GM12878 (cell line): ENCODE measurements around the gene ZNF570. TPM values are rescaled to one million over a fixed set of nuclear protein-coding genes. Genes with fewer than 3 reads are reported as not detected.

ENCODE experiments used
- ATAC-seq: fragments of 200-7000 bp; cut with Tn5 transposase; 3 replicates; pipeline ENCODE4 v1.9.1; 2020; ENCODE audit warnings: mild to moderate bottlenecking, moderate library complexity
- BruUV-seq: library from RNA; stranded (reverse); fragments of 400-500 nt; replicated peaks from 2 replicates; lab custom pipeline; 2021; lab: Mats Ljungman, UMichigan
- CTCF ChIA-PET: fragments of 300-600 bp; sonication (Branson Sonifier 250); formaldehyde crosslinking; extraction: SDS; loops from one replicate; lab custom pipeline; 2021; ENCODE audit warnings: inconsistent platforms; lab: Yijun Ruan, JAX
- POLR2A ChIA-PET: fragments of 350-600 bp; formaldehyde crosslinking; extraction: SDS; loops from one replicate; lab custom pipeline; 2021; ENCODE audit warnings: inconsistent platforms; lab: Charles Lee
- RAD21 ChIA-PET: fragments of 300-600 bp; sonication (Branson Sonifier 250); formaldehyde crosslinking; loops from one replicate; lab custom pipeline; 2023; ENCODE audit warnings: antibody characterized with exemption; ENCODE audit not compliant: unreplicated experiment; lab: Charles Lee
- SMC1A ChIA-PET: fragments of 300-600 bp; sonication (Branson Sonifier 250); formaldehyde crosslinking; loops from one replicate; lab custom pipeline; 2023; ENCODE audit not compliant: unreplicated experiment, uncharacterized antibody; lab: Charles Lee
- DNase-seq: peaks from one replicate; pipeline ENCODE4 v3.0.0-alpha.2; 2011; ENCODE audit warnings: low read depth, low spot score
- FAIRE-seq: peaks from 3 replicates; lab custom pipeline; 2011; peaks lifted over from hg19 to GRCh38; lab: Jason Lieb, UNC
- H2AFZ ChIP-seq: 2 replicates; pipeline ENCODE4 v1.6.0; 2011; ENCODE audit warnings: low read depth, low read length, control low read depth; ENCODE audit not compliant: control insufficient read depth
- H3K27ac ChIP-seq: 2 replicates; pipeline ENCODE4 v1.5.1; 2011; ENCODE audit warnings: control low read depth; ENCODE audit not compliant: control insufficient read depth, insufficient read depth
- H3K27me3 ChIP-seq, 2 experiments: replicated peaks in 1 of 2; 2 replicates each; pipeline versions ENCODE4 v1.6.0 to v1.6.1; 2011; ENCODE audit warnings: low read length in 1 of 2; ENCODE audit not compliant: control insufficient read depth in 2 of 2, insufficient read depth in 2 of 2
- H3K36me3 ChIP-seq, 2 experiments: 2 replicates each; pipeline ENCODE4 v1.5.1; 2011; ENCODE audit warnings: low read length in 1 of 2; ENCODE audit not compliant: control insufficient read depth in 2 of 2, insufficient read depth in 2 of 2
- H3K4me1 ChIP-seq: 2 replicates; pipeline ENCODE4 v1.6.1; 2011; ENCODE audit warnings: mild to moderate bottlenecking, low read length, moderate library complexity, mixed read lengths; ENCODE audit not compliant: control insufficient read depth, insufficient read depth
- H3K4me2 ChIP-seq: 2 replicates; pipeline ENCODE4 v1.6.0; 2011; ENCODE audit warnings: control low read depth; ENCODE audit not compliant: control insufficient read depth, insufficient read depth
- H3K4me3 ChIP-seq: fragments of 200-600 bp; sonication (generic); 2 replicates; pipeline ENCODE4 v1.5.1; 2016
- H3K79me2 ChIP-seq: 2 replicates; pipeline ENCODE4 v1.6.0; 2011; ENCODE audit warnings: low read length; ENCODE audit not compliant: control insufficient read depth, insufficient read depth
- H3K9ac ChIP-seq: 2 replicates; pipeline ENCODE4 v1.8.0; 2011; ENCODE audit warnings: low read length, control low read depth, mixed read lengths; ENCODE audit not compliant: control insufficient read depth, insufficient read depth
- H3K9me3 ChIP-seq: replicated peaks from 3 replicates; pipeline ENCODE4 v1.5.1; 2011; ENCODE audit warnings: mild to moderate bottlenecking, low read length; ENCODE audit not compliant: control insufficient read depth, insufficient read depth
- H4K20me1 ChIP-seq: 2 replicates; pipeline ENCODE4 v1.6.0; 2011; ENCODE audit not compliant: control insufficient read depth, insufficient read depth
- BCL11A ChIP-seq: IDR thresholded peaks from 2 replicates; pipeline ENCODE4 v1.6.1; 2011; ENCODE audit warnings: low read depth, low read length
- CBX5 ChIP-seq: sonication (generic); IDR thresholded peaks from 2 replicates; pipeline ENCODE4 v1.6.1; 2016; ENCODE audit warnings: low read depth, moderate library complexity, mild to moderate bottlenecking, inconsistent platforms
- CHD1 ChIP-seq: IDR thresholded peaks from 2 replicates; pipeline ENCODE4 v1.6.1; 2012; ENCODE audit warnings: low read depth, low read length, improper control_type of control experiment
- PAX8 ChIP-seq: fragments of 450-650 bp; IDR thresholded peaks from 2 replicates; pipeline ENCODE4 v1.6.1; 2017; ENCODE audit warnings: mild to moderate bottlenecking, moderate library complexity
- ZNF274 ChIP-seq: IDR thresholded peaks from one replicate; pipeline ENCODE4 v1.8.0; 2011; ENCODE audit not compliant: insufficient read length, insufficient read depth
- WGBS: methylation state at CpG from one replicate; pipeline ENCODE4 v1.1.6; 2016; ENCODE audit warnings: low lambda C conversion rate; ENCODE audit not compliant: insufficient replicate concordance, insufficient coverage; ENCODE audit errors: missing lambda C conversion rate; 5-methylcytosine and 5-hydroxymethylcytosine counted together
- in situ Hi-C: fragments of 300-500 bp; cut with MboI; formaldehyde crosslinking; loops from 9 replicates; pipeline ENCODE4 v1.14.3; 2018; ENCODE audit warnings: mixed read lengths
- intact Hi-C: fragments of 100-400 bp; cut with micrococcal nuclease; formaldehyde crosslinking; loops from one replicate; pipeline ENCODE4 v1.14.2; 2022; ENCODE audit not compliant: unreplicated experiment
- polyA plus RNA-seq, 11 experiments: library from polyadenylated mRNA; depleted of rRNA in 4 of 11; unstranded in 6 of 11; stranded (reverse) in 5 of 11; fragments of >200 nt; fragmentation: Nextera tagmentation in 4 of 11; fragmentation: Illumina TruSeq in 1 of 11; extraction: Ambion mirVana in 4 of 11; extraction: Trizol in 1 of 11; gene quantifications; 1 replicate in 1 of 11; 2 replicates in 10 of 11; pipeline versions ENCODE4 v1.2.1 to v1.2.3, GENCODE V29; 2011 to 2016; ENCODE audit warnings: inconsistent platforms in 2 of 11, missing spikeins in 2 of 11, low read depth in 1 of 11
- total RNA-seq, 4 experiments: library from RNA; depleted of rRNA in 3 of 4; stranded (reverse); fragments of >200 nt in 3 of 4; fragmentation: Illumina TruSeq in 1 of 4; extraction: Trizol in 1 of 4; gene quantifications; 2 replicates each; pipeline versions ENCODE4 v1.2.1 to v1.2.3, GENCODE V29; 2013 to 2021

ZNF570 gene
- total and polyA plus RNA-seq, 10 of the 15 experiments (the other 5 are each of a cell fraction or from before 2014, with no cell fraction given) = 0.25 to 3.6 (median 1.7) TPM

- no peaks in the 10 kb centered on the region for H3K79me2 ChIP-seq
- SMC1A ChIA-PET = no interaction called here
- no peak overlapping the region for H3K4me3 ChIP-seq
- no peak overlapping the region for H3K9ac ChIP-seq
- no peaks in the 10 kb centered on the region for H3K27me3 ChIP-seq
- POLR2A ChIA-PET = no interaction called here
- ATAC-seq = no peak
- H4K20me1 ChIP-seq = no peaks in the 10 kb centered on the region
- BruUV-seq = no TSS peak
- no peak overlapping the region for H3K4me2 ChIP-seq
- TF ChIP-seq CHD1 = no peak
- TF ChIP-seq CBX5 = 0 out of 2 replicates have a peak, but pooled peaks have one; percentile 37
- no peak for TF ChIP-seq BCL11A
- peak; percentile 76 for TF ChIP-seq ZNF274
- no peaks in the 10 kb centered on the region for H3K4me1 ChIP-seq
- no peak for FAIRE-seq
- peaks cover 0 to 9% of the 10 kb centered on the region in 2 experiments; a peak in 1 of 4 replicates for H3K36me3 ChIP-seq
- CTCF ChIA-PET = no interaction called here
- no peak for DNase-seq
- in situ Hi-C loops = no loop called here
- RAD21 ChIA-PET = no interaction called here
- no peak overlapping the region for H3K27ac ChIP-seq
- H2AFZ ChIP-seq = no peak overlapping the region
- intact Hi-C loops = no loop called here
- H3K9me3 ChIP-seq = peaks cover 26% of the 10 kb centered on the region
- WGBS = 93% methylated on average over 8 of the region's 8 CpGs
Observed at GRCh38 chr19:37484406-37485168, 15.4 kb downstream of the ZNF570 start.

DNA sequence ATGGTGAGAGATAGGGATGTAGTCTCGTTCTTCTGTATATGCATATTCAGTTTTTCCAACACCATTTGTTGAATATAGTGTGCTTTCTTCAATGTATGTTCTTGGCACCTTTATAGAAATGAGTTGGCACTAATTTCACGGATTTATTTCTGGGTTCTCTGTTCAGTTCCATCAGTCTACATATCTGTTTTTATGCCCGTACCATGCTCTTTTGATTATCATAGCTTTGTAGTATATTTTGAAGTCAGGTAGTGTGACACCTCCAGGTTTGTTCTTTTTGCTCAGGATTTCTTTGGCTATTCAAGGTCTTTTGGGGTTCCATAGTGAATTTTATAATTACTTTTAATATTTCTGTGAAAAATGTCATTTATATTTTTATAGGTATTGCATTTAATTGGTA, 23.1 kb downstream of the ZNF570 start:
- RAD21 ChIA-PET = no interaction called here
- CTCF ChIA-PET = no interaction called here
- no peak overlapping the region for H3K9ac ChIP-seq

More for the DNA sequence above, 23.1 kb downstream of the ZNF570 start:
- in situ Hi-C loops = no loop called here
- Histone ChIP-seq H2AFZ (no peak overlapping the region), H3K79me2 (no peaks in the 10 kb centered on the region), H3K4me1 (no peaks in the 10 kb centered on the region), H3K9me3 (peaks cover 2% of the 10 kb centered on the region; the same call in 2 of the 3 replicates), H4K20me1 (no peaks in the 10 kb centered on the region), H3K4me3 (no peak overlapping the region)
- no peak for FAIRE-seq
- ATAC-seq = no peak
- TF ChIP-seq PAX8 = no peak
- TF ChIP-seq, all 136 proteins: peak for 0
- H3K27ac ChIP-seq = no peak overlapping the region
- ChIA-PET SMC1A (no interaction called here), POLR2A (no interaction called here)
- WGBS = 46% methylated on average over 3 of the region's 3 CpGs
- intact Hi-C loops = no loop called here
- no peaks in the 10 kb centered on the region for H3K36me3 ChIP-seq
- no peak overlapping the region for H3K4me2 ChIP-seq
- no peaks in the 10 kb centered on the region for H3K27me3 ChIP-seq
- no TSS peak for BruUV-seq
- no peak for DNase-seq
